ENCODE results near the gene CD79A.
"Not testable (repeated sequence)": the region's sequence is repeated elsewhere in the genome, so short reads cannot be mapped to it uniquely, and the experiment has no call there.

CD79A gene

DNA sequence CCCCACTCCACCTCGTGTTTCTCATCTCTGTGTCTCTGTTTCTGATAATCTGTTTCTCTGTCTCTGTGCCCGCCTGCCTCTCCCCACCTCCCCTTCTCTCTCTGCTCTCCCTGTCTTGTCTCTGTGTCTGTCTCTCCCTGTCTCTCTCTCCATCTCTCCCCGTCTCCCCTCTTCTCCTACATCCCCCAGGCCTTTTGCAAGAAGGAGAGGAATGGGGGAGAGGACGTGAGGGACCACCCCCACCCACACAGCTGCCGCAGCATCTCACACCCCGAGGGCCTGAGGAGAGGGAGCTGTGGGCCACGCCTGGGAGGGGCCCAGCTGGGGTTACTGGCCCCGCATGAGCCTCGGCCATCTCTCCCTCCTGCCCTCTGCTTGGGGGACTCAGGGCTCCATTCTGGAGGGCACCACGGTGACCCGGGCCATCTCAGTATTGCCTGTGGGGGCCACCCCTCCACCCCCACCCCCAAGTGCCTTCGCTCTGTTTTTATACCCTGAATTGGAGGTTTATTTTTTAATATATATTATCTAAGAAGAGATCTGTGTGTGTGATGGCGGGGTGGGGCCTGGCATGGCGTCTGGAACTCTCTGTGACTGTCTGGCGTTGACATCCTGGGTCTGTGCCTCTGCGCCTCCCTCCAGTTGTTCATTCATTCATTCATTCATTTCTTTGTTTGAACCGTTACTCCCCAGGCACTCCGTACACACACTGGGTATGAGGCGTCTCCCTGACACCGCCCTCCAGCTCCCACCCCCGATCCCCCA is 30.0 kb downstream of the CD79A start:
- DNase-seq, result no peak

GRCh38 chr19:41907994-41908615 is 31.0 kb downstream of the CD79A start:
- no peak for DNase-seq

GRCh38 chr19:41908724-41909464 is 31.8 kb downstream of the CD79A start:
- DNase-seq, result no peak

GRCh38 chr19:41909706-41910105 is 32.6 kb downstream of the CD79A start:
- no peak for DNase-seq

DNA sequence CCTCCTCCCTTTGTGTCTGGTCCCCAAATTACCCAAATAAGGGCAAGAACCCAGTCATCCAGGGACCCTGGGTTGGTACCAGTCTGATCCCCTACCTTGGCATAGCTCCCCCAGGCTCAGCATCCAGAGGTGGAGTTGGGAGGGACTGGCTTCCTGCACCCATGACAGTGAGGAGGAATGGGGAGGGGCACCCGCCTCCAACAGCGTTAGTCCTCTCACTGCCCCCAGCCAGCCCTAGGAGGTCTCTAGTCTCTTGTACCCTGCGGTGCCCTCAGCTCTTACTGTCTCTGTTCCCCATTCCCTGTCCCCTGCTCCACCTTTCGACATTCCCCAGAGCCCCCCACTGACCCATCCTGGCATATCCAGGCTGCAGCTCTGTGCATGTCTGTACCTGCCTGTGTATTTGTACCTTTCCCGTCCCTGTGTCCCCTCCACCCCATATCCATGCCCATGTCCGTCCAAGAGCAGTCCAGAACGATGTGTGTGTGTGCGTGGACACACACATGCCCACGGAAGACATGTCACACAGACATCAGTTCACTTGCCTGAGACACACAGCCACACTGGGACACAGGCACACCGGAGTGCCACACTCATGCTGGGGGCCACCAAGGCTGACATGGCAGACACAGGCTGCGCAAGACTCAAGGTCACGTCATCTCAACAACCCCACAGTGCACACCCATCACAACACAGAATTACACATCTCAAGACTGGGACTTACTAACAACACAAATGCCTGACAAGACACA is 33.3 kb downstream of the CD79A start:
- DNase-seq, result no peak

GRCh38 chr19:41910992-41911888 is 34.2 kb downstream of the CD79A start:
- DNase-seq, result no peak

- DNase-seq, result no peak
Measured at GRCh38 chr19:41911889-41912731, 35.0 kb downstream of the CD79A start.

GRCh38 chr19:41912899-41913537 is 35.9 kb downstream of the CD79A start:
- DNase-seq, result no peak

- DNase-seq, result no peak
Measured at GRCh38 chr19:41913538-41914423, 36.7 kb downstream of the CD79A start.

DNA sequence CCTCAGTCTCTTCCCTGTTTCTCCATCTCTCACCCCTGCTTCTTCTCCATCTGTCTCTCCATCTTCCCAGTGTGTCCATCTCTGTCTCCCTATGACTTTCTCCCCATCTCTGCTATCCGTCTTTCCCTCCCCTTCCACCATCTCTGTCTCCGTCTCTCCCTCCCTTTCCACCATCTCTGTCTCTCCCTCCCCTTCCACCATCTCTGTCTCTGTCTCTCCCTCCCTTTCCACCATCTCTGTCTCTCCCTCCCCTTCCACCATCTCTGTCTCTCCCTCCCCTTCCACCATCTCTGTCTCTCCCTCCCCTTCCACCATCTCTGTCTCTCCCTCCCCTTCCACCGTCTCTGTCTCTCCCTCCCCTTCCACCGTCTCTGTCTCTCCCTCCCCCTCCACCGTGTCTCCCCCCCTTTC is 37.4 kb downstream of the CD79A start:
- DNase-seq, result not testable (repeated sequence)

GRCh38 chr19:41915021-41915775 is 38.1 kb downstream of the CD79A start:
- DNase-seq, result no peak

DNA sequence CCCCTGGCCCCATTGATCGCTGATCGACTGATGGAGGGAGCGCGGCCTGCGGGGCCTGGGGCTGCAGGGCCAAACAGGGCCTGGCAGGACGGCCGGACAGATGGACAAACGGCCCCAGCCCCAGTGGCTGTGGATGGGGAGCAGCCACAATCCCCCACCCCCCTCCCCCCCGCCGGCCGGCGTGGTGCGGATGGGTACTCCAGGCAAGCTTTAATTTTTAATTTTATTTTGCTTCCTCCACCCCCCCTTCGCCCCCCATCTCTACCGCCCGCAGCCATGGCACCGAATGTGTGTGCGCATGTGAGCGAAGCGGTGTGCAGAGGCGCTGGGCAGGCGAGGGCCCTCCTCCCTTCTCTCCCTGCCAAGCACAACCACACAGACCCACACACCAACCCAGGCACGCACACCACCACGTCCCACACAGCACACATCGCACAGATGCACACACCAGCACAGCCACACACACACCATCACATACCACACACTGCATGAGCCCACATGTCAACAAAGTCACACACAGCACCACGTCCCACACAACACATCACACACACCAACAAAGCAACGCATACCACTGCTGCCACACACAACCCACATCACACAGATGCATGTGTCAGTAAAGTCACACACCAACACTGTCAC is 38.8 kb downstream of the CD79A start:
- no peak for DNase-seq

DNA sequence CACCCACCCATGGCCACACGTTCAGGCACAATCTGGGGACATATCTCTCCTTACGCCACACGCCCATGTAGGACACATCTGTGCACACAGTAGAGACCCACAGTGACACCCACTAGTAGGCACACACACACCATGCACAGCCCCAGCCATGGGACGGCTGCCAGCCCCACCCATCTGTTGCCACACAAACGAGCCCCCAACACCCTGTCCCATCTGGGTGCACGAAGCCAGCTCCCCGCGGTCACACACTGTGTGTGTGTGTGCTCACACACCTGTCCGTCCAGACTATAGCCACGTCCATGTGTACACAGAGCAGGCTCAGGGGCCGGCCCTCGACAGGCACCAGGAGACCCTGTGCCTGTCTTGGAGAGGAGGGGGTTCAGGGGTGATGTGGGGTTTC is 40.6 kb downstream of the CD79A start:
- DNase-seq, result no peak

DNA sequence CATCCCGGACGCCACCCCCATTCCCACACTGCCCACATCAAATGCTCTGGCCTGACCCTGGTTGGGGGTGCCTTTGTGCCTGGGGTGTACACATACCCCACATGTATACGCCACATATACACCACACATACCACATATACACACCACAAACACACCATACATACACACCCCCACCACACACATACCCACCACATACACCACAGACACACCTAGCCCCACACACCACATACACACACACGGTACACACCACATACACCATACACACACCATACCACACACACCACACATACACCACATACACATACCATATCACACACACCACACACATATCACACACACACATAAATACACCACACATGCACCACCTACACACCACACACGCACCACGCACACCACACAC is 41.0 kb downstream of the CD79A start:
- no peak for DNase-seq

DNA sequence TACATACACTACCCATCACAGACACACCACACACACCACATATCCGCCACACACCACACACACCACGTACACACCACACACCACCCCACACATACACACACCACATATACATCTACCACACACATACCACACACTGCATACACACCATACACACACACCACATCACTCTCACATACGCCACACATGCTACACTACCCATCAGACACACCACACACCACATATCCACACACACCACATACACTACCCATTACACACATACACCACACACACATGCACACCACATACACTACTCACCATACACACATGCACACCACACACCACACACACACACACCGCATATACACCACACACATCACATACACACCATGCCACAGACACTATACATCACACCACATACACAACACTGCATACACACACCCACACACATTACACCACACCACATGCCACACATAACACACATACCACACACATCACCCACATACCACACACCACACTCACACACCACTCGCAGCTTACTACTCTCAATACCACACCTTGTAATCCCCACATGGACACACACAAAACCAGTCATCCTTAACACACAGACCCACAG is 41.7 kb downstream of the CD79A start:
- DNase-seq, result no peak

DNA sequence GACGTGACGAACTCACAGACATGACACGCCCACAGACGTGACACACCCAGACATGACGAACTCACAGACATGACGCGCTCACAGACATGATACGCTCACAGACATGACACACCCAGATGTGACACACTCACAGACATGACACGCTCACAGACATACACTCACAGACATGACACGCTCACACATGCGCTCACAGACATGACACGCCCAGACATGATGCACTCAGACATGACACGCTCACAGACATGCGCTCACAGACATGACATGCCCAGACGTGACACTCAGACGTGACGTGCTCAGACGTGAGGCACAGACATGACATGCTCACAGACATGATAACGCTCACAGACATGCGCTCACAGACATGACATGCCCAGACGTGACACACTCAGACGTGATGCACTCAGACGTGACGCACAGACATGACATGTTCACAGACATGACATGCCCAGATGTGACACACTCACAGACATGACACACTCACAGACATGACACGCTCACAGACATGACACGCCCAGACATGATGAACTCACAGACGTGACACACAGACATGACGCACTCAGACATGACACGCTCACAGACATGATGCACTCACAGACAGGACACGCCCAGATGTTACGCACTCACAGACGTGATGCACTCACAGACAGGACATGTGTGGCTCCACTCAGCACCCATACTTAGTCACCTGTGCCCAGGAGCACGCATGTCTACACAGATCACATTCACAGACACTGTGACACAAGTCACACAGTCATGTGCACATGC is 43.1 kb downstream of the CD79A start:
- no peak for DNase-seq
